ENCODE data around the gene MEOX1.

Gene MEOX1

DNA sequence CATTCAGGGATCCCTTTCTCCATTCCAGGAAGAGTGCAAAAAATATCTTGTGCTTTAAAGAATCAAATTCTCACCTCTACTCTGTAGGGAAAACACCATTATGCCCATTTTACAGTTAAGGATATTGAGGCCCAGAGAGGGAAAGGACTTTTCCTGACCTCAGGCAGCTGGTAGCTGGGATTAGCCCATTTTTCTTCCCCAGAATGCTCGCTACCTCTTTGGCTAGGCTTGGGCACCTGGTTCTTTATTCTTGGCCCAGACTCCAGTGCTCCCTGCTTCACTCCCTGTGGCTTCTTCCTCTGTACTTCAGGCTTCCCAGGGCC lies 45.7 kb downstream of the MEOX1 start:
- TF ChIP-seq, protein P1, sequence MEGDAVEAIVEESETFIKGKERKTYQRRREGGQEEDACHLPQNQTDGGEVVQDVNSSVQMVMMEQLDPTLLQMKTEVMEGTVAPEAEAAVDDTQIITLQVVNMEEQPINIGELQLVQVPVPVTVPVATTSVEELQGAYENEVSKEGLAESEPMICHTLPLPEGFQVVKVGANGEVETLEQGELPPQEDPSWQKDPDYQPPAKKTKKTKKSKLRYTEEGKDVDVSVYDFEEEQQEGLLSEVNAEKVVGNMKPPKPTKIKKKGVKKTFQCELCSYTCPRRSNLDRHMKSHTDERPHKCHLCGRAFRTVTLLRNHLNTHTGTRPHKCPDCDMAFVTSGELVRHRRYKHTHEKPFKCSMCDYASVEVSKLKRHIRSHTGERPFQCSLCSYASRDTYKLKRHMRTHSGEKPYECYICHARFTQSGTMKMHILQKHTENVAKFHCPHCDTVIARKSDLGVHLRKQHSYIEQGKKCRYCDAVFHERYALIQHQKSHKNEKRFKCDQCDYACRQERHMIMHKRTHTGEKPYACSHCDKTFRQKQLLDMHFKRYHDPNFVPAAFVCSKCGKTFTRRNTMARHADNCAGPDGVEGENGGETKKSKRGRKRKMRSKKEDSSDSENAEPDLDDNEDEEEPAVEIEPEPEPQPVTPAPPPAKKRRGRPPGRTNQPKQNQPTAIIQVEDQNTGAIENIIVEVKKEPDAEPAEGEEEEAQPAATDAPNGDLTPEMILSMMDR (IDR thresholded peaks at IDR 0.05; ENCODE audit: low read length): no peak
- TF ChIP-seq EZH2 (optimal IDR thresholded peaks at IDR 0.05; ENCODE audit: low read depth, low read length) (no peak), EZH2phosphoT487 (IDR thresholded peaks at IDR 0.05; ENCODE audit: low read length) (no peak)
- no peak for DNase-seq
- H3K4me2 ChIP-seq (ENCODE audit: low read depth, low read length): no peak overlapping the region
- H2AFZ ChIP-seq (ENCODE audit: low read length): no peak overlapping the region
- H3K9me3 ChIP-seq (replicated peaks; ENCODE audit: insufficient read depth, low read length): no peaks in the 10 kb centered on the region
- no peaks in the 10 kb centered on the region for H4K20me1 ChIP-seq (ENCODE audit: insufficient read depth, low read length)
- no peak overlapping the region for H3K9ac ChIP-seq (ENCODE audit: low read length)
- H3K79me2 ChIP-seq (ENCODE audit: low read length): no peaks in the 10 kb centered on the region
- H3K27ac ChIP-seq (ENCODE audit: low read length): no peak overlapping the region
- H3K4me3 ChIP-seq (ENCODE audit: low read length): no peak overlapping the region
- peaks cover 87% of the 10 kb centered on the region for H3K27me3 ChIP-seq (replicated peaks; ENCODE audit: insufficient read depth, low read length)
- no peaks in the 10 kb centered on the region for H3K9me2 ChIP-seq (replicated peaks; ENCODE audit: insufficient read depth, low read length)
- no peaks in the 10 kb centered on the region for H3F3A ChIP-seq (ENCODE audit: insufficient read depth, low read length)
- H3K4me1 ChIP-seq (ENCODE audit: low read length): no peaks in the 10 kb centered on the region
- no peaks in the 10 kb centered on the region for H3K36me3 ChIP-seq (replicated peaks; ENCODE audit: insufficient read depth, low read length)

DNA sequence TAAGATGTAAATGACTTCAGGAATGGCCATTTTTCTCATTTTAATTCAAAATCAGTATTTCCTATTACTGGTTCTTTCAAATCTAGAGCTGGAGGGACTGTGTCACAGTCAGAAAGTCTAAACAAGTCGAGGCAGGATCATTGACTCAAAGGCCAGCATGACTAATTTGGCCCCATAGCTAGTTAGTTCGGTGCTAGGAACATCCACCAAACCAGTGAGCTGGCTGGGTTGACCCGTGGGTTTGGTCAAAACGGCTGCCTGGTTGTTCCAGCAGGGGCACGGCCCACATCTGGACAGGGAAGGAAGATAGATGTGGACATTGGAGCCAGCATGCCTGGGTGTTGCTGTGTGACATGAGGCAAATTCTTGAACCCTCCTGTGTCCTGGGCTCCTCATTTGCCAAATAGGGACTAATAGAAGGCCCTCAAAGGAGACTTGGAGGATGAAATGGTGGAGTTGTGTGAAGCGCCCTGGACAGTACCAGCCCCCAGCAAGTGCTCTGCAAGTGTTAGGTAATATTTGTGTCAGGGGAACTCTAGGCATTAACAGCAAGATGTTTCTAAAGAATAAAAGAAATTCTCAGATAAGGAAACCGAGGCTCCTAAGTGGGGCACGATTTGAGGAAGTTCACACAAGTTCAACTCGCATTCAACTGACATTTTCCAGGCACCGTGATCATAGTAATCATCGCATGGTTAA lies 46.2 kb downstream of the MEOX1 start:
- H3K9ac ChIP-seq (ENCODE audit: low read length): no peak overlapping the region
- no peaks in the 10 kb centered on the region for H3F3A ChIP-seq (ENCODE audit: insufficient read depth, low read length)
- H4K20me1 ChIP-seq (ENCODE audit: insufficient read depth, low read length): no peaks in the 10 kb centered on the region
- no peaks in the 10 kb centered on the region for H3K4me1 ChIP-seq (ENCODE audit: low read length)
- H3K4me2 ChIP-seq (ENCODE audit: low read depth, low read length): no peak overlapping the region
- H3K36me3 ChIP-seq (replicated peaks; ENCODE audit: insufficient read depth, low read length): no peaks in the 10 kb centered on the region
- no peak overlapping the region for H3K4me3 ChIP-seq (ENCODE audit: low read length)
- DNase-seq: no peak
- no peaks in the 10 kb centered on the region for H3K9me2 ChIP-seq (replicated peaks; ENCODE audit: insufficient read depth, low read length)
- peaks cover 85% of the 10 kb centered on the region for H3K27me3 ChIP-seq (replicated peaks; ENCODE audit: insufficient read depth, low read length)
- H3K79me2 ChIP-seq (ENCODE audit: low read length): no peaks in the 10 kb centered on the region
- H3K9me3 ChIP-seq (replicated peaks; ENCODE audit: insufficient read depth, low read length): no peaks in the 10 kb centered on the region
- H2AFZ ChIP-seq (ENCODE audit: low read length): no peak overlapping the region
- no peak for TF ChIP-seq EZH2 (optimal IDR thresholded peaks at IDR 0.05; ENCODE audit: low read depth, low read length)
- TF ChIP-seq, protein P1 (IDR thresholded peaks at IDR 0.05; ENCODE audit: low read length): no peak
- no peak for TF ChIP-seq EZH2phosphoT487 (IDR thresholded peaks at IDR 0.05; ENCODE audit: low read length)
- H3K27ac ChIP-seq (ENCODE audit: low read length): no peak overlapping the region

DNA sequence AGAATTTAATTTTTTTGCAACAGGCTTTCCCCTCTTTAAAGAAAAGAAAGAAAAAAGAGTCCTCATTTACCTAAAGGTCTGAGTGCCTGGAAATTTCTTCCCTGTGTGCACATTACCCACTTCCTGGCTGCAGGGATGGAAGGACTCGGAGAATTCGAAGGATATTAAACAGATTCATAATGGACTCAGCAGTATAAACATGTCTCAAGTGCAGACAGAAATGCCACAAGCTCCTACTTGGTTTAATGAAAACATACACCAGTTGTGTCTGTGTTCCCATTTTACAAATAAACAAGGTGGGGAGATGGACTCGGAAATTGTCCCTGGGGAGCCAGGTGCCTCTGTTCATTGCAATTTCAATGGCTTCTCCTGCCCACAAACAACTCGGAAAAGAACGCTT lies 47.2 kb downstream of the MEOX1 start:
- H3K79me2 ChIP-seq (ENCODE audit: low read length): no peaks in the 10 kb centered on the region
- H3K9me2 ChIP-seq (replicated peaks; ENCODE audit: insufficient read depth, low read length): no peaks in the 10 kb centered on the region
- 0 out of 2 replicates have a peak, but pooled peaks cover 4% of the 10 kb centered on the region for H3K9me3 ChIP-seq (replicated peaks; ENCODE audit: insufficient read depth, low read length)
- no peak overlapping the region for H3K4me2 ChIP-seq (ENCODE audit: low read depth, low read length)
- no peaks in the 10 kb centered on the region for H3K36me3 ChIP-seq (replicated peaks; ENCODE audit: insufficient read depth, low read length)
- peaks cover 86% of the 10 kb centered on the region for H3K27me3 ChIP-seq (replicated peaks; ENCODE audit: insufficient read depth, low read length)
- no peak overlapping the region for H3K27ac ChIP-seq (ENCODE audit: low read length)
- no peaks in the 10 kb centered on the region for H4K20me1 ChIP-seq (ENCODE audit: insufficient read depth, low read length)
- TF ChIP-seq, protein P1 (IDR thresholded peaks at IDR 0.05; ENCODE audit: low read length): no peak
- TF ChIP-seq EZH2phosphoT487 (IDR thresholded peaks at IDR 0.05; ENCODE audit: low read length) (no peak), EZH2 (optimal IDR thresholded peaks at IDR 0.05; ENCODE audit: low read depth, low read length) (no peak)
- DNase-seq: no peak
- no peak overlapping the region for H3K4me3 ChIP-seq (ENCODE audit: low read length)
- no peaks in the 10 kb centered on the region for H3K4me1 ChIP-seq (ENCODE audit: low read length)
- no peak overlapping the region for H2AFZ ChIP-seq (ENCODE audit: low read length)
- H3K9ac ChIP-seq (ENCODE audit: low read length): no peak overlapping the region
- H3F3A ChIP-seq (ENCODE audit: insufficient read depth, low read length): no peaks in the 10 kb centered on the region
